Right atrium auricular region (tissue), 2 donors: Measurements from ENCODE around the gene STK40. TPM values are rescaled to one million over a fixed set of nuclear protein-coding genes. Genes with fewer than 3 reads are reported as not detected.

Experiments
- DNase-seq: peaks from one replicate; pipeline ENCODE4 v3.0.0-alpha.2; 2019; ENCODE audit warnings: low spot score
- H3K27ac ChIP-seq, 2 donors: fragments of 200-600 bp; sonication (generic); 1 replicate in 1 of 2; 2 replicates in 1 of 2; pipeline ENCODE4 v1.5.1; 2016 to 2019
- H3K27me3 ChIP-seq, 2 donors: fragments of 200-600 bp; sonication (generic); one replicate each; pipeline versions ENCODE4 v1.5.1 to v1.6.0; 2017 to 2019
- H3K36me3 ChIP-seq: fragments of 200-600 bp; sonication (generic); one replicate; pipeline ENCODE4 v1.5.1; 2016
- H3K4me1 ChIP-seq, 2 donors: fragments of 200-600 bp; sonication (generic); one replicate each; pipeline versions ENCODE4 v1.5.1 to v1.6.0; 2017 to 2019
- H3K4me3 ChIP-seq, 2 donors: fragments of 200-600 bp; sonication (generic); 1 replicate in 1 of 2; 2 replicates in 1 of 2; pipeline ENCODE4 v1.5.1; 2017 to 2019; ENCODE audit warnings: mild to moderate bottlenecking in 1 of 2, moderate library complexity in 1 of 2
- H3K9me3 ChIP-seq, 2 donors: fragments of 200-600 bp; sonication (generic); one replicate each; pipeline ENCODE4 v1.5.1; 2019
- CTCF ChIP-seq, 2 donors: fragments of 200-600 bp; sonication (generic); IDR thresholded peaks; one replicate each; pipeline ENCODE4 v1.5.1; 2019; ENCODE audit warnings: antibody characterized with exemption in 2 of 2
- total RNA-seq, 2 donors: library from RNA; depleted of rRNA; stranded (reverse); fragments of >200 nt; gene quantifications; one replicate each; pipeline ENCODE4 v1.1.0, GENCODE V29; 2016

The STK40 gene
- total RNA-seq, 2 donors from 2014 or later: 50.5 to 74.7 TPM

DNA sequence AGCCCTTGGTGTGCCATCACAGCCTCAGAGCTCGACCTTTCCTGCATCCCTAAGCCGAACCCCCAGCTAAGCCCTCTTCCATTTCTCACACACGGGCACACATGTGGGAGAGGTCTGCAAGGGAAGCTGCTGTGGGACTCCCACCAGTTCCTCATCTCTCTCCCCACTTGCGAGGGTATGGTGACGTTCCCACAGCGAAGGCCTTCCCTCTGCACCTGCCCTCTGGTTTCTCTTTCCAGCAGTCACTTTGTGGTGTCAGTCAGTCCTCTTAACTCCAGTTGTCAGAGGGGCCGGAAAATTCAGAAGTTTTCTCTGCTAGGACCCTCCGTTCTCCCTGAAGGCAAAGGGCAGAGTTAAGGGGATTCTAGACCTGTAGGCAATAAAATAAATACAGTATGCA, 5.5 kb upstream of the STK40 start:
- TF ChIP-seq CTCF (IDR thresholded peaks at IDR 0.05): no peak
- no peak for DNase-seq
- H3K4me1 ChIP-seq: peaks cover 0 to 38% of the 10 kb centered on the region in 2 donors
- no peaks in the 10 kb centered on the region for H3K9me3 ChIP-seq
- no peaks in the 10 kb centered on the region for H3K27me3 ChIP-seq
- no peak overlapping the region for H3K4me3 ChIP-seq
- H3K27ac ChIP-seq: no peak overlapping the region
- peaks cover 33% of the 10 kb centered on the region for H3K36me3 ChIP-seq

- Histone ChIP-seq H3K36me3 (peaks cover 33% of the 10 kb centered on the region), H3K9me3 (no peaks in the 10 kb centered on the region), H3K4me3 (no peak overlapping the region), H3K27me3 (no peaks in the 10 kb centered on the region), H3K4me1 (peaks cover 0 to 35% of the 10 kb centered on the region in 2 donors), H3K27ac (no peak overlapping the region)
- no peak for TF ChIP-seq CTCF (IDR thresholded peaks at IDR 0.05)
- no peak for DNase-seq
Observed at GRCh38 chr1:36390411-36390810, 4.7 kb upstream of the STK40 start.

GRCh38 chr1:36389999-36390398, 4.3 kb upstream of the STK40 start:
- TF ChIP-seq CTCF (IDR thresholded peaks at IDR 0.05): no peak
- Histone ChIP-seq H3K27me3 (no peaks in the 10 kb centered on the region), H3K36me3 (peaks cover 33% of the 10 kb centered on the region), H3K4me1 (peaks cover 0 to 36% of the 10 kb centered on the region in 2 donors), H3K9me3 (no peaks in the 10 kb centered on the region), H3K4me3 (no peak overlapping the region), H3K27ac (peak overlapping the region in 1 of 2 donors; percentile 94)
- DNase-seq: no peak

DNA sequence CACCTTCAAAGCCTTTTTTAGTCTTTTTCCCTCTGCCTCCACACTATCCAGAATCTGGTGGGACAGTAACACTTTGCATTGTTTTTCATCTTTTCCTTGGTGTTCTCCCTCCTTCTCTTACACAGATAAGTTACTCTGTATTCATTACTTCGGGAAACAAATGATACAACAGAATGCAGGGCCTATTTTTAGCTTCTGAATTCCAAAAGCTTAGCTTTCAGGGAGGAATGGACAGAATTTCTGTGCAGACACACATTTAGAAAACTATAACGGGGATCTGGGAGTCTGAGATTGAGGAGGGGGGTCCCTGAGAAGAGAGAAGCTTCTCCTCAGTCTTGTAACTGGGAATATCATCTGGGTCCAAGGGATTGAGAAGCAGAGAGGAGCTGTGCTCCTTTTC, 3.5 kb upstream of the STK40 start:
- no peaks in the 10 kb centered on the region for H3K9me3 ChIP-seq
- TF ChIP-seq CTCF (IDR thresholded peaks at IDR 0.05): no peak
- no peaks in the 10 kb centered on the region for H3K27me3 ChIP-seq
- no peak for DNase-seq
- H3K4me3 ChIP-seq: no peak overlapping the region
- H3K27ac ChIP-seq: peak overlapping the region; percentile 25 to 94
- peaks cover 0 to 43% of the 10 kb centered on the region in 2 donors for H3K4me1 ChIP-seq
- peaks cover 33% of the 10 kb centered on the region for H3K36me3 ChIP-seq

DNA sequence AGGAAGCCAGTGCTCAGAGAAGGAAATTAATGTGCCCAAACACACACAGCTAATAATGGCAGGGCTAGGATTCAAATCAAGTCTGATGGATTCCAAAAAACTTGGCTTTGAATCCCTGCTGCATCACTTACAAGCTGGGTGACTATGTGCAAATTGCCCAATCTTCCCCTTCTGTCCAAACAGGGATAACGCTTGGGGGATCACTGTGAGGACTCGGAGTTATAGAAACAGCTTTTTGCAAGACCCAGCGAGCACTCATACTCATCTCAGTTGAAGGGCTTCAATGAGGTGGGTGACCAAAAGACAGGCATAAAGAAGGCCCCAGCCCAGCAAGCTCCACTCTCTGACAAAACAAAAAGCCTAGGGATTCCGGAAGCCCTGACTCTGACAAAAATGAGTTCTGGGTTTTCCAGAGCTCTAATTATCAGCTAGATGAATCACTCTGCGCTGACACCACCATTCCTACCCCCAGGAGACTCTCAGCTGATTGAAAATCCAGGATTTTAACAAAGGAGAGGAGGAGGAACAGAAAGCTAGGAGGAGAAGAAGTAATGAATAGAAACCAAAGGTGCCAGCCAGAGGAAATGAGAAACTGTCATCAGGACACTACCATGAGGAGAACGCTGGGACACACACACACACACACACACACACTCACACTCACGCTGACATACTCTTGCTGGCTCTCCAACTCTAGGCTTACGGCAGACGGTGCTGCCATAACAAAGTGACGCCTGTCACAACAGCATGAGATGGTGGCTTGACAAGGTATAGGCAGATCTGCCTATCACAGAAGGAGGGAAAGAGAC, 1.6 kb upstream of the STK40 start:
- H3K4me1 ChIP-seq: peaks cover 0 to 62% of the 10 kb centered on the region in 2 donors
- H3K9me3 ChIP-seq: no peaks in the 10 kb centered on the region
- peak overlapping the region; percentile 94 to 98 for H3K27ac ChIP-seq
- TF ChIP-seq CTCF (IDR thresholded peaks at IDR 0.05): no peak
- DNase-seq: peak; percentile 71
- peaks cover 14% of the 10 kb centered on the region for H3K36me3 ChIP-seq
- H3K27me3 ChIP-seq: no peaks in the 10 kb centered on the region
- peak overlapping the region in 1 of 2 donors; percentile 76 for H3K4me3 ChIP-seq
